ENCODE results near the gene STX1B.
A peak's percentile ranks its signal among the peaks of the same experiment; 100 is the strongest.

The STX1B gene

GRCh38 chr16:30996985-30997724 is 13.3 kb downstream of the STX1B start:
- H3K4me3 ChIP-seq (ENCODE audit: low read depth, low read length): peak overlapping the region; percentile 39
- no peak for TF ChIP-seq CTCF (IDR thresholded peaks at IDR 0.05; ENCODE audit: low read depth, low read length, missing control alignments)
- in situ Hi-C loops (cut with HindIII; ENCODE audit: low sequenced_read_pairs): no loop called here
- DNase-seq (ENCODE audit: low read depth): no peak

- TF ChIP-seq CTCF (IDR thresholded peaks at IDR 0.05; ENCODE audit: low read depth, low read length, missing control alignments): no peak
- DNase-seq (ENCODE audit: low read depth): no peak
- in situ Hi-C loops (cut with HindIII; ENCODE audit: low sequenced_read_pairs): no loop called here
- H3K4me3 ChIP-seq (ENCODE audit: low read depth, low read length): peak overlapping the region; percentile 39
Observed at GRCh38 chr16:30996324-30996984, 14.0 kb downstream of the STX1B start.

GRCh38 chr16:30995927-30996323 is 14.5 kb downstream of the STX1B start:
- in situ Hi-C loops (cut with HindIII; ENCODE audit: low sequenced_read_pairs): no loop called here
- DNase-seq (ENCODE audit: low read depth): no peak
- no peak overlapping the region for H3K4me3 ChIP-seq (ENCODE audit: low read depth, low read length)
- TF ChIP-seq CTCF (IDR thresholded peaks at IDR 0.05; ENCODE audit: low read depth, low read length, missing control alignments): no peak

- in situ Hi-C loops (cut with HindIII; ENCODE audit: low sequenced_read_pairs): no loop called here
- DNase-seq (ENCODE audit: low read depth): no peak
- H3K4me3 ChIP-seq (ENCODE audit: low read depth, low read length): no peak overlapping the region
- no peak for TF ChIP-seq CTCF (IDR thresholded peaks at IDR 0.05; ENCODE audit: low read depth, low read length, missing control alignments)
Observed at GRCh38 chr16:30992931-30993816, 17.3 kb downstream of the STX1B start.

DNA sequence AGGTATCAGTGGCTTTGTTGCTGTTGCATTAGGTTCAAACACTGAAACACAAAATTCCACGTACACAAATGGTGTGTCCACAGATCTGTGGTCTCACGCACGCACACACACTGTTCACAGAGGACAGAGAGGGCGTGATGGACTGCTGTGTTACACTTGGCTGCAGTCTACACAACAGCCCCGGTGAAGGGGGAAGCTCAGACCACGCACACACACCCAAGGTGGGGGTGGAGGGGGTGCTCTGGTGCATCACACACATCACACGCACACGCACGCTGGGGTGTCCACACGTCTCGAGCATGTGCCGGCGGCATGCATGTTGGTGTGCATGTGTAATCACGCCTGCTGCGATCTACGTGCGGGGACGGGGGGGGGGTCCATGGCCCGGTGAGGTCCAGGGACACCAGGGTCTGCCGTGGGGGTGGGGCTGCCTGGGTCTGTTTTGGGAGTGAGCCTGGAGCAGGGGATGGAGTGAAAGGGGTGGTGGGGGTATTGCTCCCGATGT is 18.1 kb downstream of the STX1B start:
- no peak overlapping the region for H3K4me3 ChIP-seq (ENCODE audit: low read depth, low read length)
- DNase-seq (ENCODE audit: low read depth): no peak
- no peak for TF ChIP-seq CTCF (IDR thresholded peaks at IDR 0.05; ENCODE audit: low read depth, low read length, missing control alignments)
- in situ Hi-C loops (cut with HindIII; ENCODE audit: low sequenced_read_pairs): no loop called here

GRCh38 chr16:30991052-30991451 is 19.4 kb downstream of the STX1B start:
- no peak overlapping the region for H3K4me3 ChIP-seq (ENCODE audit: low read depth, low read length)
- TF ChIP-seq CTCF (IDR thresholded peaks at IDR 0.05; ENCODE audit: low read depth, low read length, missing control alignments): no peak
- in situ Hi-C loops (cut with HindIII; ENCODE audit: low sequenced_read_pairs): no loop called here
- DNase-seq (ENCODE audit: low read depth): no peak
